ENCODE data around the gene AAGAB. TPM values are rescaled to one million over a fixed set of nuclear protein-coding genes. Genes with fewer than 3 reads are reported as not detected.

The AAGAB gene
- total RNA-seq, 1 experiment from 2014 or later: 78.8 TPM

DNA sequence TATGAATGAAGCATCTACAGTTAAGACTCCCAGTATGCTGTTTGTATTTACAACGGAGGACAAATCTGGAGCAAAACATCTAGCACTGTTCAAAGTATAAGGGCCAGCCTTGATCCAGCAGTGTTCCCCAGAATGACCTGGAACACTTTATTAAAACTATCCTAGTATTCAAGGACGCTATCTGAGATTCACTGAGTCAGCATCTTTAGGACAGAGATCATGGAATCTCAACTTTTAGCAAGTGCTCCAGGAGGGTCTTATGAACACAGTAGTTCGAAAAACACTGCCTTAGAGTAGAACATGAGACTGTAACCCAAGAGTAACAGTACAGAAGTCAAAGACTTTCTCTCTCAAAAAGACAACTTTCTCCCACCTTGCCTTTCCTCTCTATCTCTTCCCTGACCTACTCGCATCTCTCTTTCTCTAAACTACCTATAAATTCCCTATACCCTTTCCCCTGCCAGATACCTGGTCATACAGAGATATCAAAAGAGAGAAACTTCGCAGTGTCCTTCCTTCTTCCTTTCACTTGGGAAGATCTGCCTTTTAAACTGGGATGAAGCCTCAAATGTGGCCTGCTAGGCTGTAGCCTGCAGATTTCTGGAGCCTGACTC is 43.8 kb downstream of the AAGAB start:
- no peak for DNase-seq (ENCODE audit: low read depth)

GRCh38 chr15:67208396-67208795 is 46.1 kb downstream of the AAGAB start:
- DNase-seq (ENCODE audit: low read depth): no peak

- no peak for DNase-seq (ENCODE audit: low read depth)
Measured at GRCh38 chr15:67207555-67208207, 46.8 kb downstream of the AAGAB start.

GRCh38 chr15:67202991-67203390 is 51.5 kb downstream of the AAGAB start:
- no peak for DNase-seq (ENCODE audit: low read depth)

GRCh38 chr15:67202091-67202490 is 52.4 kb downstream of the AAGAB start:
- no peak for DNase-seq (ENCODE audit: low read depth)

GRCh38 chr15:67201136-67201535 is 53.3 kb downstream of the AAGAB start:
- DNase-seq (ENCODE audit: low read depth): peak; percentile 86

DNA sequence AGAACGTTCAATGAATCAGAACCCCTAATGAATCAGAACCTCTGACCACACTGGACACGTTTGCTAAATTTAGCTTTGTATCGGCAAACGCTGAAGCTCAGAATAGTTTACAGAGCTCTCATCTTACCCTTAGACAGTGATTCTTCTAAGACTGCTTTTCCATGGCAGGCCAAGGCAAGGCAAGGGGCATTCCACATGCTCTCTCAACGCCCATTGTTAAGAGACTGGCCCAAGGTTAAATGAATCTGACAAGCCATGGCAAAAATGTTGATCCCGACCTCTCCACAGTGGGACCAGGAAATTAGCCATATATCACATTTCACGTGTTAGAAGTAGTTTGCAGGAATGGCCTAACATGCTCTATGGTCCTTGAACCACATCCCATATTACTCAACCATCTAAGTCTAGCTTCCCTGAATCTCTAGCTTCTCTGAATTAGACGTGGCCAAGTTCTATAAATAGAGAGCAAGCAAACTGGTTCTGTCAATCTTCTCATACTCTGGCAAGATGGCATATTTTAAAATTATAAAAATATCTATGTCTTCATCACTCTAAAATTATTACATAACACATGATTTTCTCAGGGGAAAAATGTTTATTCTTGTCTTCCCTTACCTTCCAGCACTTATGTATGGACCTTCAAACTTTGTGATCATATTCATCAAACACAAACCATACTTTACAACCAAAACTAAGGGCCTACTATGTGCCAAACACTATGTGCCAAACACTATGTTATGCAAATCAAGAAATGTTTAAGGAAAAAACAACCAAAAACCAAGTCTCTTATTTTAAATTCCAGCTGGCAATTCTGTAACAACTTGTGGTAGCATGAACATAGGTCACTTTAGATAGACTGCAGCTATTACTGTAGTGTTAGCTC is 54.3 kb downstream of the AAGAB start:
- DNase-seq (ENCODE audit: low read depth): peak; percentile 76

DNA sequence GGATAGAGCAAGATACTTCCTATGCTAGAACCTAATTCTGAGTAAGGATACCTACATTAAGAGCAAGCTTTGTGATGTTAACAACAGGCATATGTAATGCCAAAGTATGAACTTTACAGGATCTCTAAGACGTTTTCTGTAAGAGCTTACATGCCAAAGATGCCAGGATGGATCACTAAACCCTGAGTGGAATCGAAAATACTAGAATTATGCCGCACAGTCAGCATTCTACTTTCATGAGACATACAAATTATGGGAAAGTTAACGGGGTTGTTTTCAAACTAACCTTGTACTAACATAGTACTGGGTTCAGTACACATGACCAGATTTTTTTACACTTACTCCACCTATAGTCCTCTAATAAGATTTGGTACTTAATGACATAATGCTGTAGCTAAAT is 55.1 kb downstream of the AAGAB start:
- DNase-seq (ENCODE audit: low read depth): no peak

DNA sequence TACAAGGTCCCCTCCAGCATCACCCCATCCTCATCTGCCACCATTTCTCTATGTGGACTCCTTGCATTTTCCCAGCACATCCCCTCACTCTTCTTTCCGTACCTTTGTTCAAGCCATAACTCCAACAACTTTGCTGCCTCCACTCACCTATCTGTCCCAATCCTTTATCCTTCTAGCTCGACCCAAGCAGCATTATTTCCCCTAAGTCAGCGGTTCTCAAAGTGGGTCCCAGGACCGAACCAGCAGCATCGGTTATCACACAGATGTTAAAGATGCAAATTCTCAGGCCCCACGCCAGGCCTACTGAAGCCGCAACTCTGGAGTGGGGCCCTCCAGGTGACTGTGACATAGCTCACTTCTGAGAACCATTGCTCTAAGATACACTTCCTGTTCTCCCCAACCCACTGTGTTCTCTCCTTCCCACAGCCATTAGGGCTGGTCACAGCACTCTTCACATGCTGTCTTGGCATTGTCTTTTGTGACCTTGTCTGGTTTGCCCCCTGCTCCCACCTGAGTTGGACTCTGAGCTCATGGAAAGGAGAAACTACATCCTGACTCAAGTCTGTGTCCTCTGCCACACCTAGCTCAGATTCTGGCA is 56.2 kb downstream of the AAGAB start:
- no peak for DNase-seq (ENCODE audit: low read depth)

GRCh38 chr15:67197364-67197695 is 57.1 kb downstream of the AAGAB start:
- DNase-seq (ENCODE audit: low read depth): no peak

DNA sequence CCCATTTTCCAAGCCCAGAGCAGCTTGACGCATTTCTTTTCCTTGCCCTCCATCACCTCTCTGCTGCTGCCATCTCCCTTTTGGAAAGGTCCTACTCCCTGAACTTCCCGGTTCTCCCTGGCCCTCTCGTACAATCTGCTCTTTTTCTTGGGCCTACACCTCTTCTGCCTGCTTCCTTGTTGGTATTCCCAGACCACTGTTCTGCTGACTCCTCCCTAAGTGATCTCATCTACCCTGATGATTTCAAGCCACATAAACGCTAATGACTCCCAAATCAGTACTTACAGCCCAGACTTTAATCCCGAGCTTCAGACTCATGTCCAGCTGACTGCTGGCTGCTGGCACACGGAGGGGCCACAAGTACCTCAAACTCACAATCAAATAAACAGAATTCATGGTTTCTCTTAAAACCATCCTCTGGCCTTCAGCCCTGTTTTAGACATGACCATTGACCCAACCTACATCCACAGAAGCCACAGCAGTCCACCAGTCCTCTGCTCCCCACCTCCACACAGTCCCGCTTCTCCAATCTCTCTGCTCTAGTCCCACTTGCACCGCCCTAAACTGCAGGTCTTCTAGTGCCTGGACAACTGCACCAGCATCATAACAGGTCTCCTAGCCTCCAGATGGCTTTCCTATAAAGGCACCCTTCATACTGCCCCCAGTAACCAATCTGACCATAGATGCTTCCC is 57.6 kb downstream of the AAGAB start:
- peak; percentile 72 for DNase-seq (ENCODE audit: low read depth)

DNA sequence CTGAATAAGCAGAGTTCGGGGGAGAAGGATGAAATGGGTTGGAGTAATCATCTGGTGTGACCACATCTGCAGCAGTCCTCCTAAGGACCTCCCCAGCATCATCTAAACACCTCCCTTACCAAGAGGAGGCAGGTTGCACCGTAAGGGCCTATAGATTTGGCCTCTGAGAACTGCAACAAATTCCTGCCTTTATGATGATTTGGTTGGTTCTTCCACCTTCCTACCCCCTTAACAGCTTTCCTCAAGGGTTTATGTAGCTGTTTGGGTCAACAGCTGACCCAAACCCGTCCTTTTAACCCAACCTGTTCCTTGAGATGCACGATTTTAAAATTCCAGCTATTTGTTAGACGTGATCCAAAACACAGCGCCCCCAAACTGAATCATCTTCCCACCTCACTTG is 58.2 kb downstream of the AAGAB start:
- DNase-seq (ENCODE audit: low read depth): no peak

DNA sequence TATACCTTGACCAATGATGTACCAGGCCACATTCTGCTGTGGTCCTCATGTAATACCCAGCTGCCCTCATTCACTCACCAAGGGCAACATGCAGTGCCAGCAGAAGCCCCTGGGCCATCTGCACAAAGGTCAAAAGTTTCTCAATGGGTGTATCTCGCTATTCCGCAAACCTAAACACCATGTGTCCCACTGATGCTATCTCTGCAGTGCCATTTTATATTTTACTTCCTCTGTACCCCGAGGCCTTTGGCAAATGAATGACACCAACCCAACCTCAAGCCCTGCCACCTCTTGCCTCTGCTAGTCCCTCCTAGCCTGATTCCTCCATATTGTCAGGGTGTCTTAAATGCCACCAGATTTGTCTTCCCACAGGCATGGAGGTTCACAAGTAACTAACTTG is 59.2 kb downstream of the AAGAB start:
- DNase-seq (ENCODE audit: low read depth): peak; percentile 62

DNA sequence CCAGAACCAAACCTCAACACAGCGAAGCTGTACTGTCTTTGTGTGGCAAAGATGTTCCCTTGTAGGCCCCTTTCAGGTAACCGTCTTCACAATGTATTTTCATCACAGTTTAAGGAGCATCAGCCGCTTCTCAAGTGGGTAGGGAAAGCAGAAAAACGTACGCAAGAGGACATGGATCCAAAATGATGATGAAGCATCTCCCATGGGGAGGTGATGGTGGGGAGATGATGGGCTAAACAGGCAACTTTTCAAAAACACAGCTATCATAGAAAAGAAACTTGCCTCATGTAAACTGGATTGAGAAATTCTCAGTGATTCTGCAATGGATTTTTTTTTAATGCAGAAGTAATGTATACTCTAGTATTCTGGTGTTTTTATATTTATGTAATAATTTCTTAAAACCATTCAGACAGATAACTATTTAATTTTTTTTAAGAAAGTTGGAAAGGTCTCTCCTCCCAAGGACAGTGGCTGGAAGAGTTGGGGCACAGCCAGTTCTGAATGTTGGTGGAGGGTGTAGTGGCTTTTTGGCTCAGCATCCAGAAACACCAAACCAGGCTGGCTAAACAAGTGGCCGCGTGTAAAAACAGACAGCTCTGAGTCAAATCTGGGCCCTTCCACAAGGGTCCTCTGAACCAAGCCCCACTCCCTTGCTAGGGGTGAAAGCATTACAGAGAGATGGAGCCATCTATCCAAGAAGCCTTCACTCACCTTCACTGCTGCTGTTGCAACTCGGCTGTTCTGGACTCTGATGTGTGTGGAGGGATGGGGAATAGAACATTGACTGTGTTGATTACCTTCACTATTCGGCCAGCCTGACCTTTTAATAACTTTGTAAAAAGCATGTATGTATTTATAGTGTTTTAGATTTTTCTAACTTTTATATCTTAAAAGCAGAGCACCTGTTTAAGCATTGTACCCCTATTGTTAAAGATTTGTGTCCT is 60.0 kb downstream of the AAGAB start:
- DNase-seq (ENCODE audit: low read depth): no peak

GRCh38 chr15:67193223-67193990 is 61.1 kb downstream of the AAGAB start:
- no peak for DNase-seq (ENCODE audit: low read depth)

GRCh38 chr15:67192185-67192820 is 62.2 kb downstream of the AAGAB start:
- DNase-seq (ENCODE audit: low read depth): no peak

GRCh38 chr15:67190813-67191212 is 63.6 kb downstream of the AAGAB start:
- DNase-seq (ENCODE audit: low read depth): no peak

DNA sequence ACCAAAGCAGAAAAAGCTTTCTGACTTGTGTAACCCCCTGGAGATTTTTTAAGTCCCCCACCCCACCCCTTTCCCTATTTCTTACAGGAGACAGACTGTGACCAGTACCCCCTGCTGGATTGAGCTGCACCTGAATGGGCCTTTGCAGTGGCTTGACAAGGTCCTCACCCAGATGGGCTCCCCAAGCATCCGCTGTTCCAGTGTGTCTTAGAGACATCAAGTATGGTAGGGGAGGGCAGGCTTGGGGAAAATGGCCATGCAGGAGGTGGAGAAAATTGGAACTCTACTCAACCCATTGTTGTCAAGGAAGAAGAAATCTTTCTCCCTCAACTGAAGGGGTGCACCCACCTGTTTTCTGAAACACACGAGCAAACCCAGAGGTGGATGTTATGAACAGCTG is 64.1 kb downstream of the AAGAB start:
- DNase-seq (ENCODE audit: low read depth): no peak

DNA sequence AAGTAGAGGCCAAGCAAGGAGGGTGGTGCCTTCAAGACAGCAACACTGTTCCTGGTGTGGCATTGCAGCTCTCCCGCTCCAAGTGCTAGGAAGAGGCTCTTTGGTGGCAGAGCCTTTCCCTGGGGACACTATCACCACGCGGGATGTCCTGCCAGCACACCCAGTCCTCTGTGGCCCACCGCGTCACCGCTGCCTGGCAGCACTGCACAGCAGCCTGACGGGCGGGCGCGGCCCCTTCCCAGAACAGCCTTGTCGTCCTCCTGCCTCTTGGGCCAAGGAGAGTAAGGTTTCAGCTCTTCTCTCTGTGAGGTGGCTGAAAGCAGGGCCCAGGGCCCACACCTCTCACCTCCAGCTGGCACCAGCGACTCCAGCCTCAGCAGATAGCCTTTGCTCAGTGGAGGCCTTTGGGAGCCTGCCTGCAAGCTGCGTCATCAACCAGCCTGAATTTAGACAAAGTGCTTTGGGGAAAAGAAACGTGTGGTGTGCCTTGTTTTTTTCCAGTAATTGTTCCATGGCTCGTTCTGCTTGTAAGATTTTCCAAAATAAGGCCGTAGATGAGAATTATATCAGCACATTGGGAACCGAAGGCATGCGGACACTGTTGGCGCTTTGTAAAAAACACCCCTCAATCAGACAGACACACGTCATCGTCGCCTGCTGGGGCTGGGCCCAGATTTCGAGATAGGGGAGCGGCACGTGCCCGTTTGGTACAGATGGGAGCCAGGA is 65.0 kb downstream of the AAGAB start:
- DNase-seq (ENCODE audit: low read depth): no peak
